MCF 10A (cell line): ENCODE results near the gene SP140. TPM values are rescaled to one million over a fixed set of nuclear protein-coding genes. Genes with fewer than 3 reads are reported as not detected.
A peak's percentile ranks its signal among the peaks of the same experiment; 100 is the strongest.

Source experiments
- BruUV-seq: library from RNA; stranded (reverse); fragments of 400-500 nt; replicated peaks from 2 replicates; lab custom pipeline; 2021; lab: Mats Ljungman, UMichigan
- CTCF ChIA-PET: fragments of 300-600 bp; sonication (Branson Sonifier 250); formaldehyde crosslinking; extraction: SDS; loops from one replicate; lab custom pipeline; 2021; ENCODE audit warnings: antibody characterized with exemption, inconsistent platforms; lab: Yijun Ruan, JAX
- POLR2A ChIA-PET: fragments of 300-600, 350-650 bp; sonication (Branson Sonifier 250); formaldehyde crosslinking; extraction: SDS; loops from one replicate; lab custom pipeline; 2020; ENCODE audit warnings: antibody characterized with exemption, inconsistent platforms; lab: Yijun Ruan, JAX
- DNase-seq: peaks from one replicate; pipeline ENCODE4 v3.0.0-alpha.2; 2018; ENCODE audit not compliant: unreplicated experiment
- H3K27ac Mint-ChIP-seq: one replicate; pipeline ENCODE4 v1.8.0; 2022; ENCODE audit warnings: mild to moderate bottlenecking, low read depth, mixed read lengths; ENCODE audit not compliant: unreplicated experiment
- H3K27me3 Mint-ChIP-seq: one replicate; pipeline ENCODE4 v1.8.0; 2022; ENCODE audit warnings: mixed read lengths; ENCODE audit not compliant: insufficient read depth, unreplicated experiment
- H3K36me3 Mint-ChIP-seq: one replicate; pipeline ENCODE4 v1.8.0; 2022; ENCODE audit warnings: mild to moderate bottlenecking, moderate library complexity, mixed read lengths; ENCODE audit not compliant: insufficient read depth, unreplicated experiment
- H3K4me1 Mint-ChIP-seq: one replicate; pipeline ENCODE4 v1.8.0; 2022; ENCODE audit warnings: mixed read lengths; ENCODE audit not compliant: insufficient read depth, unreplicated experiment
- H3K4me3 Mint-ChIP-seq: one replicate; pipeline ENCODE4 v1.8.0; 2022; ENCODE audit warnings: mild to moderate bottlenecking, moderate library complexity, mixed read lengths; ENCODE audit not compliant: unreplicated experiment
- H3K9me3 Mint-ChIP-seq: one replicate; pipeline ENCODE4 v1.8.0; 2022; ENCODE audit warnings: mixed read lengths; ENCODE audit not compliant: unreplicated experiment
- CTCF ChIP-seq: fragments of 200-600 bp; IDR thresholded peaks from one replicate; pipeline ENCODE4 v1.8.0; 2022; ENCODE audit warnings: antibody characterized with exemption, mild to moderate bottlenecking; ENCODE audit not compliant: unreplicated experiment
- intact Hi-C: fragments of 100-400 bp; cut with micrococcal nuclease; formaldehyde crosslinking; loops from 2 replicates; pipeline ENCODE4 v1.14.1; 2022
- total RNA-seq: library from RNA; stranded (reverse); gene quantifications from 2 replicates; pipeline ENCODE4 v1.2.3, GENCODE V29; 2022

SP140 gene
- total RNA-seq, 1 experiment from 2014 or later, result not detected

- intact Hi-C loops, result no loop called here
- no peak for TF ChIP-seq CTCF
- BruUV-seq, result no TSS peak
- DNase-seq, result no peak
- ChIA-PET CTCF (interaction anchor here (0.6 to 1.0 kb wide), 3 partner anchors 60 to 375 kb away, joined by 3 read pairs; no protein-coding TSS in a partner anchor), POLR2A (no interaction called here)
- Mint-ChIP-seq H3K36me3 (peaks cover 9% of the 10 kb centered on the region), H3K9me3 (no peaks in the 10 kb centered on the region), H3K4me3 (no peak overlapping the region), H3K27me3 (no peaks in the 10 kb centered on the region), H3K4me1 (no peaks in the 10 kb centered on the region), H3K27ac (no peak overlapping the region)
These were observed 97.2 kb downstream of the SP140 start for GRCh38 chr2:230322561-230323384.

GRCh38 chr2:230323385-230324106 lies 98.0 kb downstream of the SP140 start:
- intact Hi-C loops, result no loop called here
- CTCF ChIA-PET, result interaction anchor here (0.6 to 1.0 kb wide), 2 partner anchors 59 to 317 kb away, joined by 3 read pairs; no protein-coding TSS in a partner anchor

GRCh38 chr2:230324503-230324902 lies 99.0 kb downstream of the SP140 start:
- H3K27me3 Mint-ChIP-seq, result no peaks in the 10 kb centered on the region
- H3K4me1 Mint-ChIP-seq, result peaks cover 9% of the 10 kb centered on the region
- no peaks in the 10 kb centered on the region for H3K9me3 Mint-ChIP-seq
- DNase-seq, result no peak
- TF ChIP-seq CTCF, result no peak
- BruUV-seq, result no TSS peak
- no peak overlapping the region for H3K4me3 Mint-ChIP-seq
- ChIA-PET CTCF (no interaction called here), POLR2A (no interaction called here)
- H3K27ac Mint-ChIP-seq, result no peak overlapping the region
- peaks cover 9% of the 10 kb centered on the region for H3K36me3 Mint-ChIP-seq
- intact Hi-C loops, result no loop called here

More at GRCh38 chr2:230323385-230324106, 98.0 kb downstream of the SP140 start:
- POLR2A ChIA-PET, result no interaction called here
- Mint-ChIP-seq H3K4me3 (no peak overlapping the region), H3K4me1 (peaks cover 4% of the 10 kb centered on the region), H3K27ac (no peak overlapping the region), H3K9me3 (no peaks in the 10 kb centered on the region), H3K27me3 (no peaks in the 10 kb centered on the region), H3K36me3 (peaks cover 9% of the 10 kb centered on the region)
- no peak for DNase-seq
- no TSS peak for BruUV-seq
- TF ChIP-seq CTCF, result peak; percentile 30
